Measurements from ENCODE around the gene GAPT. TPM values are rescaled to one million over a fixed set of nuclear protein-coding genes. Genes with fewer than 3 reads are reported as not detected.

Gene GAPT
- polyA plus RNA-seq, 1 donor from 2014 or later: not detected

DNA sequence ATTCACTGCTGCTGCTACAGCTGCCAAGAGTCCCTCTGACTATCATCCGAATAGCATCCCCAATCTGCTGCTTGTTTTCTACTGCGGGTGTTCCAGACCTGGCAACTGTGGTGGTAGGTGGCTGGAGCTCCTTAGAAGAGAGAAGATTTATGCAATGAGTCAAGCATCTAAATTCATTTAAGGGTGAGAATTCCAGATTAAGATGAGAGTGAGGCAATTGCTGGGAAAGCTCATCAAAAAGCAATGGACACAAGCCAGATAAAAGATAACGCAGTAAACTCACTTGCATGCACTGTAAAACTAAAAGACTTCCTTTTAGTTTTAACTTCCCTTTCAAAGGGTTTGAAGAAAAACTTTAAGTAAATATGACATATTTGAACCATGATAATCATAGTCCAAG lies 35.2 kb upstream of the GAPT start:
- Histone ChIP-seq H3K36me3 (ENCODE audit: insufficient read depth, low read length) (peaks cover 48% of the 10 kb centered on the region), H3K9ac (ENCODE audit: low read length) (no peak overlapping the region), H3K4me2 (ENCODE audit: low read length) (peak overlapping the region; percentile 97), H3K27ac (ENCODE audit: low read length) (no peak overlapping the region), H3F3A (ENCODE audit: insufficient read depth, low read length, poor library complexity, severe bottlenecking) (no peaks in the 10 kb centered on the region), H3K79me2 (replicated peaks; ENCODE audit: insufficient read depth, low read length) (peaks cover 61% of the 10 kb centered on the region), H3K9me3 (ENCODE audit: low read length) (no peaks in the 10 kb centered on the region), H3K9me2 (ENCODE audit: insufficient read depth, low read length) (no peaks in the 10 kb centered on the region), H3K27me3 (ENCODE audit: insufficient read depth, low read depth, low read length) (no peaks in the 10 kb centered on the region), H3K4me3 (ENCODE audit: low read length) (peak overlapping the region; percentile 88), H4K20me1 (ENCODE audit: insufficient read depth) (peaks cover 5% of the 10 kb centered on the region), H2AFZ (ENCODE audit: low read depth, low read length) (no peak overlapping the region)
- TF ChIP-seq, protein P1, sequence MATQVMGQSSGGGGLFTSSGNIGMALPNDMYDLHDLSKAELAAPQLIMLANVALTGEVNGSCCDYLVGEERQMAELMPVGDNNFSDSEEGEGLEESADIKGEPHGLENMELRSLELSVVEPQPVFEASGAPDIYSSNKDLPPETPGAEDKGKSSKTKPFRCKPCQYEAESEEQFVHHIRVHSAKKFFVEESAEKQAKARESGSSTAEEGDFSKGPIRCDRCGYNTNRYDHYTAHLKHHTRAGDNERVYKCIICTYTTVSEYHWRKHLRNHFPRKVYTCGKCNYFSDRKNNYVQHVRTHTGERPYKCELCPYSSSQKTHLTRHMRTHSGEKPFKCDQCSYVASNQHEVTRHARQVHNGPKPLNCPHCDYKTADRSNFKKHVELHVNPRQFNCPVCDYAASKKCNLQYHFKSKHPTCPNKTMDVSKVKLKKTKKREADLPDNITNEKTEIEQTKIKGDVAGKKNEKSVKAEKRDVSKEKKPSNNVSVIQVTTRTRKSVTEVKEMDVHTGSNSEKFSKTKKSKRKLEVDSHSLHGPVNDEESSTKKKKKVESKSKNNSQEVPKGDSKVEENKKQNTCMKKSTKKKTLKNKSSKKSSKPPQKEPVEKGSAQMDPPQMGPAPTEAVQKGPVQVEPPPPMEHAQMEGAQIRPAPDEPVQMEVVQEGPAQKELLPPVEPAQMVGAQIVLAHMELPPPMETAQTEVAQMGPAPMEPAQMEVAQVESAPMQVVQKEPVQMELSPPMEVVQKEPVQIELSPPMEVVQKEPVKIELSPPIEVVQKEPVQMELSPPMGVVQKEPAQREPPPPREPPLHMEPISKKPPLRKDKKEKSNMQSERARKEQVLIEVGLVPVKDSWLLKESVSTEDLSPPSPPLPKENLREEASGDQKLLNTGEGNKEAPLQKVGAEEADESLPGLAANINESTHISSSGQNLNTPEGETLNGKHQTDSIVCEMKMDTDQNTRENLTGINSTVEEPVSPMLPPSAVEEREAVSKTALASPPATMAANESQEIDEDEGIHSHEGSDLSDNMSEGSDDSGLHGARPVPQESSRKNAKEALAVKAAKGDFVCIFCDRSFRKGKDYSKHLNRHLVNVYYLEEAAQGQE (IDR thresholded peaks at IDR 0.05; ENCODE audit: borderline replicate concordance): no peak
- TF ChIP-seq EZH2 (IDR thresholded peaks at IDR 0.05; ENCODE audit: borderline replicate concordance, insufficient read depth, low read length, poor library complexity, severe bottlenecking): no peak

DNA sequence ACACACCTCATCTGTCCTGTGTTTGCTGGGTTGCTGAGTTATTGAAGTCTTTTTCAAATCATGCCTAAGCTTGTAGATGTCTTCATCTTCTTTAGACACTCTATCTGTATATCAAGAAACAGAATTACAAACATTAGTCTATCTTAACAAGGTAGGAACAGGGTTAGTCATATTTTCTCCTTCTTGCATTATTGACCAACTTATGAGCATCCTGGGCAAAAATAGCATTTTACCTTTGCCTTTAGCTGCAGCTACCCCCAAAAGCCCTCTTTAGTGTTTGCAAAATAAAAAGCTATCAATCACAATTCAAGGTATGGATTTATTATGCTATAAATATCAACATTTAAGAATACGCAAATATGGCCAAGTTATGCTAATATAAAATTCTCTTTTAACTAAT lies 34.7 kb upstream of the GAPT start:
- Histone ChIP-seq H4K20me1 (ENCODE audit: insufficient read depth) (peaks cover 5% of the 10 kb centered on the region), H3K4me2 (ENCODE audit: low read length) (peak overlapping the region; percentile 97)

More for the DNA sequence above, 34.7 kb upstream of the GAPT start:
- Histone ChIP-seq H3K79me2 (replicated peaks; ENCODE audit: insufficient read depth, low read length) (peaks cover 61% of the 10 kb centered on the region), H3K27ac (ENCODE audit: low read length) (no peak overlapping the region), H3K36me3 (ENCODE audit: insufficient read depth, low read length) (peaks cover 48% of the 10 kb centered on the region), H3K9me2 (ENCODE audit: insufficient read depth, low read length) (no peaks in the 10 kb centered on the region), H2AFZ (ENCODE audit: low read depth, low read length) (no peak overlapping the region), H3K9ac (ENCODE audit: low read length) (peak overlapping the region; percentile 96), H3K27me3 (ENCODE audit: insufficient read depth, low read depth, low read length) (no peaks in the 10 kb centered on the region), H3F3A (ENCODE audit: insufficient read depth, low read length, poor library complexity, severe bottlenecking) (no peaks in the 10 kb centered on the region), H3K9me3 (ENCODE audit: low read length) (no peaks in the 10 kb centered on the region), H3K4me3 (ENCODE audit: low read length) (peak overlapping the region; percentile 88)
- TF ChIP-seq EZH2 (IDR thresholded peaks at IDR 0.05; ENCODE audit: borderline replicate concordance, insufficient read depth, low read length, poor library complexity, severe bottlenecking): no peak
- TF ChIP-seq RAD21 (conservative IDR thresholded peaks at IDR 0.05): no peak
- TF ChIP-seq, protein P1 (IDR thresholded peaks at IDR 0.05; ENCODE audit: borderline replicate concordance): no peak
- TF ChIP-seq POLR2AphosphoS5 (IDR thresholded peaks at IDR 0.05): no peak
- no peak for TF ChIP-seq EP300 (conservative IDR thresholded peaks at IDR 0.05; ENCODE audit: poor library complexity, severe bottlenecking)
- no peak for TF ChIP-seq MXI1 (conservative IDR thresholded peaks at IDR 0.05; ENCODE audit: poor library complexity, severe bottlenecking)
- no peak for TF ChIP-seq SMC3 (conservative IDR thresholded peaks at IDR 0.05; ENCODE audit: poor library complexity)

Measured in neural cell (in vitro differentiated cells).